ENCODE data around the gene HDAC8.

- no peak for TF ChIP-seq CTCF (IDR thresholded peaks at IDR 0.05)
- TF ChIP-seq EP300 (IDR thresholded peaks at IDR 0.05): no peak
- no peak for TF ChIP-seq ESRRA (IDR thresholded peaks at IDR 0.05; ENCODE audit: borderline replicate concordance, low read length)
- no peak for TF ChIP-seq ZC3H11A (IDR thresholded peaks at IDR 0.05)
- no peak for TF ChIP-seq POLR2A (IDR thresholded peaks at IDR 0.05; ENCODE audit: low read length)
- TF ChIP-seq BCL3 (IDR thresholded peaks at IDR 0.05): no peak
- no peak for TF ChIP-seq EHF (CRISPR knock-in tag; IDR thresholded peaks at IDR 0.05)
- TF ChIP-seq ZSCAN20 (CRISPR knock-in tag; IDR thresholded peaks at IDR 0.05): no peak
- no peak for TF ChIP-seq MAZ (IDR thresholded peaks at IDR 0.05; ENCODE audit: borderline replicate concordance, low read depth, low read length)
- no peak for TF ChIP-seq PHF8 (IDR thresholded peaks at IDR 0.05; ENCODE audit: borderline replicate concordance, low read depth)
- TF ChIP-seq GATA3 (IDR thresholded peaks at IDR 0.05; ENCODE audit: borderline replicate concordance): no peak
- no peak for TF ChIP-seq REST (IDR thresholded peaks at IDR 0.05)
- TF ChIP-seq SREBF2 (IDR thresholded peaks at IDR 0.05): no peak
- no peak for TF ChIP-seq JUN (IDR thresholded peaks at IDR 0.05)
These were observed 224.2 kb downstream of the HDAC8 start for GRCh38 chrX:72348247-72348979.

Measured in A549 (cell line).